Measurements from ENCODE around the gene CD164L2.
"Not testable (repeated sequence)": the region's sequence is repeated elsewhere in the genome, so short reads cannot be mapped to it uniquely, and the experiment has no call there.

DNA sequence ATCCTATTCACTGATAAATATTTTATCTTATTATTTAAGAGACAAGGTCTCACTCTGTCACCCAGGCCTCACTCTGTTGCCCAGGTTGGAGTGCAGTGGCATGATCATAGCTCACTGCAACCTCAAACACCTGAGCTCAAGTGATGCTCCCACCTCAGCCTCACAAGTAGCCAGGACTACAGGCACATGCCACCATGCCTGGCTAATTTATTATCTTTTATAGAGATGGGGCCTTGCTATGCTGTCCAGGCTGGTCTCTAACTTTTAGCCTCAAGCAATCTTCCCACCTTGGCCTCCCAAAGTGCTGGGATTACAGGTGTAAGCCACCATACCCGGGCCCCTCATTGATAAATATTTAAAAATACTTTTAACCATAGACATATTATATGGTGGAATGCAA is 49.6 kb upstream of the CD164L2 start:
- TF ChIP-seq, protein P1, sequence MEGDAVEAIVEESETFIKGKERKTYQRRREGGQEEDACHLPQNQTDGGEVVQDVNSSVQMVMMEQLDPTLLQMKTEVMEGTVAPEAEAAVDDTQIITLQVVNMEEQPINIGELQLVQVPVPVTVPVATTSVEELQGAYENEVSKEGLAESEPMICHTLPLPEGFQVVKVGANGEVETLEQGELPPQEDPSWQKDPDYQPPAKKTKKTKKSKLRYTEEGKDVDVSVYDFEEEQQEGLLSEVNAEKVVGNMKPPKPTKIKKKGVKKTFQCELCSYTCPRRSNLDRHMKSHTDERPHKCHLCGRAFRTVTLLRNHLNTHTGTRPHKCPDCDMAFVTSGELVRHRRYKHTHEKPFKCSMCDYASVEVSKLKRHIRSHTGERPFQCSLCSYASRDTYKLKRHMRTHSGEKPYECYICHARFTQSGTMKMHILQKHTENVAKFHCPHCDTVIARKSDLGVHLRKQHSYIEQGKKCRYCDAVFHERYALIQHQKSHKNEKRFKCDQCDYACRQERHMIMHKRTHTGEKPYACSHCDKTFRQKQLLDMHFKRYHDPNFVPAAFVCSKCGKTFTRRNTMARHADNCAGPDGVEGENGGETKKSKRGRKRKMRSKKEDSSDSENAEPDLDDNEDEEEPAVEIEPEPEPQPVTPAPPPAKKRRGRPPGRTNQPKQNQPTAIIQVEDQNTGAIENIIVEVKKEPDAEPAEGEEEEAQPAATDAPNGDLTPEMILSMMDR (conservative IDR thresholded peaks at IDR 0.05 in 1 of 2, IDR thresholded peaks at IDR 0.05 in 1 of 2; ENCODE audit: extremely low read depth in 1 of 2, insufficient read depth in 1 of 2, low read depth in 1 of 2, low read length in 2 of 2), result not testable (repeated sequence)
- TF ChIP-seq EZH2 (IDR thresholded peaks at IDR 0.05; ENCODE audit: borderline replicate concordance, low read length), result not testable (repeated sequence)

Data from mammary epithelial cell (primary cell).